HEK293 (cell line): ENCODE data around the gene NCF2.

Source experiments
- ZBTB1 ChIP-seq: fragments of 450-650 bp; formaldehyde crosslinking; IDR thresholded peaks from 2 replicates; pipeline ENCODE4 v1.5.1; 2016; ENCODE audit warnings: missing biosample characterization, missing genetic modification characterization
- ZNF335 ChIP-seq: fragments of 450-650 bp; formaldehyde crosslinking; conservative IDR thresholded peaks from 2 replicates; pipeline ENCODE4 v1.5.1; 2016; ENCODE audit warnings: missing biosample characterization, missing genetic modification characterization
- ZNF366 ChIP-seq: fragments of 450-650 bp; formaldehyde crosslinking; conservative IDR thresholded peaks from 2 replicates; pipeline ENCODE4 v1.5.1; 2016; ENCODE audit warnings: missing biosample characterization, missing genetic modification characterization
- ZNF596 ChIP-seq: fragments of 450-650 bp; IDR thresholded peaks from 2 replicates; pipeline ENCODE4 v1.5.0; 2018; ENCODE audit warnings: missing biosample characterization, mild to moderate bottlenecking, missing genetic modification characterization, moderate library complexity
- ZNF629 ChIP-seq: fragments of 450-650 bp; formaldehyde crosslinking; IDR thresholded peaks from 2 replicates; pipeline ENCODE4 v1.5.1; 2017; ENCODE audit warnings: missing biosample characterization, missing genetic modification characterization
- ZNF658 ChIP-seq: fragments of 450-650 bp; formaldehyde crosslinking; IDR thresholded peaks from 2 replicates; pipeline ENCODE4; 2016; ENCODE audit warnings: missing biosample characterization, missing genetic modification characterization
- ZNF768 ChIP-seq: fragments of 450-650 bp; formaldehyde crosslinking; IDR thresholded peaks from 2 replicates; pipeline ENCODE4 v1.5.1; 2018; ENCODE audit warnings: missing biosample characterization, mild to moderate bottlenecking, missing genetic modification characterization
- TF ChIP-seq, protein P1 (sequence below): fragments of 450-650 bp; formaldehyde crosslinking; IDR thresholded peaks from 2 replicates; pipeline ENCODE4 v1.5.1; 2016; ENCODE audit warnings: missing biosample characterization, missing genetic modification characterization
- TF ChIP-seq, protein P2 (sequence below): IDR thresholded peaks from 2 replicates; pipeline ENCODE4 v1.6.1; 2011; ENCODE audit warnings: mild to moderate bottlenecking, low read depth, low read length, borderline replicate concordance
- TF ChIP-seq, protein P3 (sequence below): fragments of 450-650 bp; formaldehyde crosslinking; IDR thresholded peaks from 2 replicates; pipeline ENCODE4 v1.5.1; 2016; ENCODE audit warnings: missing biosample characterization, missing genetic modification characterization

DNA sequence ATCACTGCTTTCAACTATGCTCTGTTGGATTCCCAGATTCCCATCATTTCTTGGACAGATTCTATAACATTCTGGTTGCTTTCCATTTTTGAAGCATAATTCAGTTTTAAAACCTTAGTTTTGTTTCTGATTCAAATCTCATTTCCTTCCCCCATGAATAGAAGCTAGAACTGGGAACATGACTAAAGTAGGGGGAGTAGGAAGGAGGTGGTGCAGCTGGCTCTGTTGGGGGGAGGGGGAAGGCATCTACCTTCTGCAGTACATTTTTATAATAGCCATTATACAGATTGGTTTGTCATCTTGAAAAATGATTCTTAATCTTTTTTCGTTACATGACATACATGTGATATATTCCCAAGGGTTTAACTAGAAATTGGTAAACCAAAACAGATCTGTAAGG lies 69.9 kb downstream of the NCF2 start:
- TF ChIP-seq, protein P1, sequence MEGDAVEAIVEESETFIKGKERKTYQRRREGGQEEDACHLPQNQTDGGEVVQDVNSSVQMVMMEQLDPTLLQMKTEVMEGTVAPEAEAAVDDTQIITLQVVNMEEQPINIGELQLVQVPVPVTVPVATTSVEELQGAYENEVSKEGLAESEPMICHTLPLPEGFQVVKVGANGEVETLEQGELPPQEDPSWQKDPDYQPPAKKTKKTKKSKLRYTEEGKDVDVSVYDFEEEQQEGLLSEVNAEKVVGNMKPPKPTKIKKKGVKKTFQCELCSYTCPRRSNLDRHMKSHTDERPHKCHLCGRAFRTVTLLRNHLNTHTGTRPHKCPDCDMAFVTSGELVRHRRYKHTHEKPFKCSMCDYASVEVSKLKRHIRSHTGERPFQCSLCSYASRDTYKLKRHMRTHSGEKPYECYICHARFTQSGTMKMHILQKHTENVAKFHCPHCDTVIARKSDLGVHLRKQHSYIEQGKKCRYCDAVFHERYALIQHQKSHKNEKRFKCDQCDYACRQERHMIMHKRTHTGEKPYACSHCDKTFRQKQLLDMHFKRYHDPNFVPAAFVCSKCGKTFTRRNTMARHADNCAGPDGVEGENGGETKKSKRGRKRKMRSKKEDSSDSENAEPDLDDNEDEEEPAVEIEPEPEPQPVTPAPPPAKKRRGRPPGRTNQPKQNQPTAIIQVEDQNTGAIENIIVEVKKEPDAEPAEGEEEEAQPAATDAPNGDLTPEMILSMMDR = no peak
- TF ChIP-seq ZNF366 (tag by site-specific recombination) = no peak
- TF ChIP-seq, protein P2, sequence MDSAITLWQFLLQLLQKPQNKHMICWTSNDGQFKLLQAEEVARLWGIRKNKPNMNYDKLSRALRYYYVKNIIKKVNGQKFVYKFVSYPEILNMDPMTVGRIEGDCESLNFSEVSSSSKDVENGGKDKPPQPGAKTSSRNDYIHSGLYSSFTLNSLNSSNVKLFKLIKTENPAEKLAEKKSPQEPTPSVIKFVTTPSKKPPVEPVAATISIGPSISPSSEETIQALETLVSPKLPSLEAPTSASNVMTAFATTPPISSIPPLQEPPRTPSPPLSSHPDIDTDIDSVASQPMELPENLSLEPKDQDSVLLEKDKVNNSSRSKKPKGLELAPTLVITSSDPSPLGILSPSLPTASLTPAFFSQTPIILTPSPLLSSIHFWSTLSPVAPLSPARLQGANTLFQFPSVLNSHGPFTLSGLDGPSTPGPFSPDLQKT = no peak
- TF ChIP-seq ZNF768 = no peak
- TF ChIP-seq ZNF629 (tag by site-specific recombination) = no peak
- TF ChIP-seq ZNF658 (tag by site-specific recombination) = no peak
- no peak for TF ChIP-seq ZNF596 (tag by site-specific recombination)
- TF ChIP-seq ZNF335 (tag by site-specific recombination) = no peak
- TF ChIP-seq, protein P3, sequence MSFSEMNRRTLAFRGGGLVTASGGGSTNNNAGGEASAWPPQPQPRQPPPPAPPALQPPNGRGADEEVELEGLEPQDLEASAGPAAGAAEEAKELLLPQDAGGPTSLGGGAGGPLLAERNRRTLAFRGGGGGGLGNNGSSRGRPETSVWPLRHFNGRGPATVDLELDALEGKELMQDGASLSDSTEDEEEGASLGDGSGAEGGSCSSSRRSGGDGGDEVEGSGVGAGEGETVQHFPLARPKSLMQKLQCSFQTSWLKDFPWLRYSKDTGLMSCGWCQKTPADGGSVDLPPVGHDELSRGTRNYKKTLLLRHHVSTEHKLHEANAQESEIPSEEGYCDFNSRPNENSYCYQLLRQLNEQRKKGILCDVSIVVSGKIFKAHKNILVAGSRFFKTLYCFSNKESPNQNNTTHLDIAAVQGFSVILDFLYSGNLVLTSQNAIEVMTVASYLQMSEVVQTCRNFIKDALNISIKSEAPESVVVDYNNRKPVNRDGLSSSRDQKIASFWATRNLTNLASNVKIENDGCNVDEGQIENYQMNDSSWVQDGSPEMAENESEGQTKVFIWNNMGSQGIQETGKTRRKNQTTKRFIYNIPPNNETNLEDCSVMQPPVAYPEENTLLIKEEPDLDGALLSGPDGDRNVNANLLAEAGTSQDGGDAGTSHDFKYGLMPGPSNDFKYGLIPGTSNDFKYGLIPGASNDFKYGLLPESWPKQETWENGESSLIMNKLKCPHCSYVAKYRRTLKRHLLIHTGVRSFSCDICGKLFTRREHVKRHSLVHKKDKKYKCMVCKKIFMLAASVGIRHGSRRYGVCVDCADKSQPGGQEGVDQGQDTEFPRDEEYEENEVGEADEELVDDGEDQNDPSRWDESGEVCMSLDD (tag by site-specific recombination) = no peak
- TF ChIP-seq ZBTB1 = no peak
